H1 (cell line): ENCODE results near the gene WWC2. TPM values are rescaled to one million over a fixed set of nuclear protein-coding genes. Genes with fewer than 3 reads are reported as not detected.

ENCODE experiments used
- CTCF ChIA-PET: fragments of 300-600 bp; sonication (Branson Sonifier 250); formaldehyde crosslinking; loops from one replicate; lab custom pipeline; 2021; ENCODE audit not compliant: partially characterized antibody; lab: Charles Lee
- POLR2A ChIA-PET: fragments of 300-600 bp; sonication (Branson Sonifier 250); formaldehyde crosslinking; loops from one replicate; lab custom pipeline; 2021; ENCODE audit warnings: inconsistent platforms; ENCODE audit not compliant: partially characterized antibody; lab: Charles Lee
- DNase-seq, 2 experiments: peaks; one replicate each; pipeline versions ENCODE4 v3.0.0 to v3.0.0-alpha.2; 2010 to 2022; ENCODE audit warnings: low spot score in 2 of 2, low read depth in 1 of 2, mixed read lengths in 1 of 2
- FAIRE-seq: peaks from 2 replicates; lab custom pipeline; 2011; peaks lifted over from hg19 to GRCh38; lab: Jason Lieb, UNC
- H2AFZ ChIP-seq: 2 replicates; pipeline ENCODE4 v1.8.1; 2012; ENCODE audit warnings: low read length, inconsistent platforms
- H2AK5ac ChIP-seq: 2 replicates; pipeline ENCODE4 v1.6.1; 2013; ENCODE audit warnings: low read depth, low read length
- H2BK120ac ChIP-seq: replicated peaks from 2 replicates; pipeline ENCODE3; 2013; ENCODE audit warnings: low read depth, low read length, inconsistent platforms
- H2BK12ac ChIP-seq: 2 replicates; pipeline ENCODE4 v1.6.1; 2013; ENCODE audit warnings: low read depth, low read length
- H2BK15ac ChIP-seq: 2 replicates; pipeline ENCODE4 v1.6.1; 2013; ENCODE audit warnings: low read length
- H2BK20ac ChIP-seq: 2 replicates; pipeline ENCODE4 v1.6.1; 2013; ENCODE audit warnings: low read length
- H2BK5ac ChIP-seq: 2 replicates; pipeline ENCODE4 v1.6.1; 2013; ENCODE audit warnings: low read depth, low read length
- H3K14ac ChIP-seq: 2 replicates; pipeline ENCODE4 v1.6.1; 2013; ENCODE audit warnings: inconsistent platforms; ENCODE audit not compliant: insufficient read length
- H3K18ac ChIP-seq: 2 replicates; pipeline ENCODE4 v1.6.1; 2013; ENCODE audit warnings: low read length; ENCODE audit errors: extremely low read depth
- H3K23ac ChIP-seq: 2 replicates; pipeline ENCODE4 v1.6.1; 2013; ENCODE audit warnings: inconsistent platforms; ENCODE audit not compliant: insufficient read length
- H3K23me2 ChIP-seq: 2 replicates; pipeline ENCODE4 v1.6.1; 2013; ENCODE audit warnings: low read depth, low read length
- H3K27ac ChIP-seq: 2 replicates; pipeline ENCODE4 v1.6.1; 2011; ENCODE audit warnings: low read depth, low read length, inconsistent platforms
- H3K27me3 ChIP-seq, 4 experiments: replicated peaks in 1 of 4; 1 replicate in 1 of 4; 2 replicates in 3 of 4; pipeline versions ENCODE4 v1.6.1 to v1.8.1; 2011 to 2013; ENCODE audit warnings: low read length in 3 of 4, mild to moderate bottlenecking in 3 of 4, inconsistent platforms in 2 of 4, mixed read lengths in 2 of 4, moderate library complexity in 1 of 4; ENCODE audit not compliant: control insufficient read depth in 3 of 4, insufficient read depth in 3 of 4; ENCODE audit errors: extremely low read depth in 1 of 4
- H3K36me3 ChIP-seq, 4 experiments: 2 replicates each; pipeline versions ENCODE4 v1.6.1 to v1.8.1; 2011 to 2013; ENCODE audit warnings: mild to moderate bottlenecking in 4 of 4, low read length in 3 of 4, moderate library complexity in 2 of 4, control low read depth in 1 of 4, inconsistent platforms in 1 of 4; ENCODE audit not compliant: insufficient read depth in 4 of 4, control insufficient read depth in 2 of 4
- H3K4ac ChIP-seq: replicated peaks from 2 replicates; pipeline ENCODE3; 2013; ENCODE audit warnings: low read length, low read depth, mixed read lengths, inconsistent platforms; ENCODE audit not compliant: insufficient read length
- H3K4me1 ChIP-seq, 4 experiments: replicated peaks in 1 of 4; 1 replicate in 1 of 4; 2 replicates in 3 of 4; pipeline versions ENCODE4 v1.6.1 to v1.8.1; 2011 to 2013; ENCODE audit warnings: low read length in 3 of 4, inconsistent platforms in 2 of 4, mixed read lengths in 1 of 4; ENCODE audit not compliant: insufficient read depth in 4 of 4, control insufficient read depth in 3 of 4
- H3K4me2 ChIP-seq, 2 experiments: 2 replicates each; pipeline versions ENCODE4 v1.6.1 to v1.8.1; 2011 to 2013; ENCODE audit warnings: low read depth in 2 of 2, low read length in 2 of 2, control low read depth in 1 of 2, inconsistent platforms in 1 of 2, mild to moderate bottlenecking in 1 of 2; ENCODE audit not compliant: insufficient read depth in 1 of 2
- H3K4me3 ChIP-seq, 4 experiments: fragments of 200-600, 300-600 bp in 1 of 4; sonication (generic), shearing (Covaris generic), sonication (Bioruptor Twin) in 1 of 4; 2 replicates each; pipeline versions ENCODE4 v1.5.1 to v1.8.1; 2011 to 2016; ENCODE audit warnings: low read length in 4 of 4, low read depth in 3 of 4, control low read depth in 2 of 4, inconsistent platforms in 2 of 4, mild to moderate bottlenecking in 2 of 4, mixed read lengths in 1 of 4, moderate library complexity in 1 of 4; ENCODE audit not compliant: insufficient read depth in 2 of 4; ENCODE audit errors: extremely low read depth in 1 of 4
- H3K56ac ChIP-seq: replicated peaks from 2 replicates; pipeline ENCODE3; 2013; ENCODE audit warnings: low read depth, mild to moderate bottlenecking, mixed read lengths, low read length, inconsistent platforms; ENCODE audit not compliant: insufficient read length
- H3K79me1 ChIP-seq: 2 replicates; pipeline ENCODE4 v1.6.1; 2013; ENCODE audit warnings: low read depth, low read length, control low read depth
- H3K79me2 ChIP-seq, 2 experiments: 2 replicates each; pipeline versions ENCODE4 v1.6.1 to v1.8.1; 2012 to 2013; ENCODE audit warnings: low read length in 2 of 2, mild to moderate bottlenecking in 2 of 2, inconsistent platforms in 1 of 2; ENCODE audit not compliant: insufficient read depth in 2 of 2, control insufficient read depth in 1 of 2
- H3K9ac ChIP-seq, 4 experiments: replicated peaks in 1 of 4; 1 replicate in 1 of 4; 2 replicates in 3 of 4; pipeline versions ENCODE4 v1.6.1 to v1.8.1; 2011 to 2013; ENCODE audit warnings: low read depth in 3 of 4, low read length in 3 of 4, control low read depth in 2 of 4, mild to moderate bottlenecking in 2 of 4, moderate library complexity in 2 of 4, inconsistent platforms in 1 of 4; ENCODE audit errors: extremely low read depth in 1 of 4
- H3K9me3 ChIP-seq, 2 experiments: 2 replicates each; pipeline versions ENCODE4 v1.6.1 to v1.8.1; 2012 to 2013; ENCODE audit warnings: mild to moderate bottlenecking in 2 of 2, moderate library complexity in 2 of 2, control low read depth in 1 of 2, inconsistent platforms in 1 of 2, low read depth in 1 of 2, low read length in 1 of 2, mixed read lengths in 1 of 2; ENCODE audit not compliant: insufficient read depth in 2 of 2
- H4K20me1 ChIP-seq, 2 experiments: replicated peaks in 1 of 2; 2 replicates each; pipeline versions ENCODE3 to v1.8.1; 2011 to 2013; ENCODE audit warnings: inconsistent platforms in 2 of 2, low read length in 2 of 2, mild to moderate bottlenecking in 1 of 2; ENCODE audit not compliant: insufficient read depth in 2 of 2, control insufficient read depth in 1 of 2
- H4K5ac ChIP-seq: 2 replicates; pipeline ENCODE4 v1.6.1; 2013; ENCODE audit warnings: low read length, low read depth, mixed read lengths, inconsistent platforms; ENCODE audit not compliant: insufficient read length
- H4K8ac ChIP-seq: 2 replicates; pipeline ENCODE4 v1.8.0; 2013; ENCODE audit warnings: mild to moderate bottlenecking, moderate library complexity, low read length, inconsistent platforms; ENCODE audit not compliant: insufficient read depth; ENCODE audit errors: extremely low read depth
- H4K91ac ChIP-seq: replicated peaks from 2 replicates; pipeline ENCODE3; 2013; ENCODE audit warnings: low read length, mixed read lengths, inconsistent platforms; ENCODE audit not compliant: insufficient read length
- BRCA1 ChIP-seq: IDR thresholded peaks from 2 replicates; pipeline ENCODE4 v1.6.1; 2012; ENCODE audit warnings: low read depth, low read length, improper control_type of control experiment
- CBX5 ChIP-seq: fragments of 300-800, 300-1000 bp; sonication (generic); IDR thresholded peaks from 2 replicates; pipeline ENCODE4 v1.7.1; 2016; ENCODE audit warnings: antibody characterized with exemption, low read length, low read depth
- CHD2 ChIP-seq: IDR thresholded peaks from 2 replicates; pipeline ENCODE4 v1.6.1; 2012; ENCODE audit warnings: low read length, improper control_type of control experiment
- PHF8 ChIP-seq: fragments of 200-600 bp; sonication (generic); conservative IDR thresholded peaks from 2 replicates; pipeline ENCODE4 v1.7.1; 2012; ENCODE audit warnings: low read depth, mild to moderate bottlenecking, inconsistent platforms, low read length, moderate library complexity
- POLR2A ChIP-seq, 2 experiments: IDR thresholded peaks; 1 replicate in 1 of 2; 2 replicates in 1 of 2; pipeline ENCODE4 v1.6.1; 2011; ENCODE audit warnings: low read depth in 2 of 2, low read length in 2 of 2, mild to moderate bottlenecking in 2 of 2; ENCODE audit errors: control extremely low read depth in 1 of 2
- POLR2AphosphoS5 ChIP-seq: IDR thresholded peaks from 2 replicates; pipeline ENCODE4 v1.6.1; 2011; ENCODE audit warnings: low read depth, low read length
- POU5F1 ChIP-seq: IDR thresholded peaks from 2 replicates; pipeline ENCODE4 v1.6.1; 2011; ENCODE audit warnings: low read depth, mild to moderate bottlenecking, low read length, moderate library complexity
- RBBP5 ChIP-seq: IDR thresholded peaks from 2 replicates; pipeline ENCODE4 v1.7.1; 2012; ENCODE audit warnings: low read depth, mild to moderate bottlenecking, inconsistent platforms, low read length, moderate library complexity, borderline replicate concordance
- TBP ChIP-seq: IDR thresholded peaks from 2 replicates; pipeline ENCODE4 v1.6.1; 2011; ENCODE audit warnings: low read depth, low read length, improper control_type of control experiment
- TCF12 ChIP-seq: IDR thresholded peaks from 2 replicates; pipeline ENCODE4 v1.6.1; 2011; ENCODE audit warnings: low read depth, mild to moderate bottlenecking, low read length
- WGBS, 2 experiments: shearing (Covaris generic) in 1 of 2; methylation state at CpG; one replicate each; pipeline versions ENCODE4 v1.1.6 to v1.1.7; 2013 to 2015; ENCODE audit warnings: low lambda C conversion rate in 2 of 2, mixed read lengths in 2 of 2, inconsistent platforms in 1 of 2, low coverage in 1 of 2, missing lambda C conversion rate in 1 of 2; ENCODE audit not compliant: insufficient replicate concordance in 2 of 2, insufficient coverage in 1 of 2, insufficient read length in 1 of 2; ENCODE audit errors: extremely low coverage in 1 of 2, missing lambda C conversion rate in 1 of 2; 5-methylcytosine and 5-hydroxymethylcytosine counted together
- polyA plus RNA-seq, 7 experiments: library from polyadenylated mRNA; depleted of rRNA in 3 of 7; stranded (reverse) in 5 of 7; unstranded in 2 of 7; fragments of >200 nt in 5 of 7; fragments of 200-250 nt in 2 of 7; gene quantifications; 1 replicate in 5 of 7; 2 replicates in 1 of 7; 4 replicates in 1 of 7; pipeline versions ENCODE4 v1.2.1 to v1.2.3, GENCODE V29; 2011 to 2013; ENCODE audit warnings: missing spikeins in 2 of 7, mixed read lengths in 2 of 7
- total RNA-seq: library from RNA; stranded (reverse); fragmentation: NEBNext Ultra II Directional; extraction: Animal tissue kit (Norgen Biotek cat#: 25700); gene quantifications from 2 replicates; pipeline ENCODE4 v1.2.1, GENCODE V29; 2021
- TF ChIP-seq, protein P1 (sequence below), 3 experiments: IDR thresholded peaks; 1 replicate in 2 of 3; 2 replicates in 1 of 3; pipeline versions ENCODE4 v1.5.1 to v1.6.1; 2011; ENCODE audit warnings: low read length in 3 of 3, mild to moderate bottlenecking in 3 of 3, inconsistent platforms in 2 of 3, low read depth in 1 of 3, moderate library complexity in 1 of 3; ENCODE audit not compliant: insufficient read depth in 1 of 3; ENCODE audit errors: control extremely low read depth in 1 of 3
- TF ChIP-seq, protein P2 (sequence below): IDR thresholded peaks from 2 replicates; pipeline ENCODE4 v1.6.1; 2011; ENCODE audit warnings: low read depth, mild to moderate bottlenecking, low read length; ENCODE audit not compliant: insufficient read depth

Gene WWC2
- total and polyA plus RNA-seq, 2 of the 8 experiments (the other 6 are each of a cell fraction or from before 2014, with no cell fraction given): 17.6 to 135 TPM

DNA sequence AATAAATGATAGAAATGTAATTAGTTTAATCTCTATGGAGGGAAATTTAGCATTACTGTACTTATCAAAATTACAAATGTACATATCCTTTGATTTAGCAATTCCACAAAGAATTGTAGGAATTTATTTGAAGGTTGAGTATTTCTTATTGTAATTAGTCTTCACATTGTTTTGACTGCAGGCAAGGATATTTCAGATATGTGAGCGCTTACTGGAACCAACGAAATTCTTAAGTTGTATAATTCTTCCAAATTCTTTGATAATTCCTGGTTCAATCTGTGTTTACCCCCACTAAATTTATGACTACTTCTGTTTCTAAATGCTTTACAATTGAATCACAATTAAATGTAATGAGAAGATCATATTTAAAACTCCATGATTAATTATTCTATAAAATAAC, 26.9 kb upstream of the WWC2 start:
- WGBS, 2 experiments: 93% methylated on average over 2 of the region's 2 CpGs; no CpG with 5 or more reads in 1 of the 2 experiments
- H2BK120ac ChIP-seq: no peak overlapping the region
- H3K14ac ChIP-seq: no peak overlapping the region
- no peak overlapping the region for H2BK20ac ChIP-seq
- no peak overlapping the region for H2AK5ac ChIP-seq
- no peak overlapping the region for H4K91ac ChIP-seq
- no peak overlapping the region for H2BK15ac ChIP-seq
- no peak overlapping the region for H3K4me2 ChIP-seq
- H3K9ac ChIP-seq: no peak overlapping the region
- no peak overlapping the region for H3K23ac ChIP-seq
- ChIA-PET POLR2A (no interaction called here), CTCF (interaction anchor here (1.0 to 6.0 kb wide), 10 partner anchors 14 to 190 kb away, joined by 3 to 65 read pairs (median 14); partner anchors contain the start of gene WWC2)
- H3K79me1 ChIP-seq: no peaks in the 10 kb centered on the region
- no peak overlapping the region for H3K4me3 ChIP-seq
- H3K23me2 ChIP-seq: no peaks in the 10 kb centered on the region
- H3K56ac ChIP-seq: no peak overlapping the region
- FAIRE-seq: no peak
- peaks cover 3 to 14% (median 7%) of the 10 kb centered on the region in 4 experiments; a peak in 5 of 7 replicates for H3K4me1 ChIP-seq
- H3K18ac ChIP-seq: no peak overlapping the region
- H2AFZ ChIP-seq: no peak overlapping the region
- no peaks in the 10 kb centered on the region for H3K36me3 ChIP-seq
- no peaks in the 10 kb centered on the region for H4K20me1 ChIP-seq
- no peak overlapping the region for H4K8ac ChIP-seq
- 0 out of 4 replicates have a peak, but pooled peaks cover 0 to 3% of the 10 kb centered on the region in 2 experiments for H3K9me3 ChIP-seq
- H3K4ac ChIP-seq: no peak overlapping the region
- no peaks in the 10 kb centered on the region for H3K27me3 ChIP-seq
- H3K27ac ChIP-seq: no peak overlapping the region
- H3K79me2 ChIP-seq: no peaks in the 10 kb centered on the region
- no peak overlapping the region for H2BK12ac ChIP-seq
- no peak overlapping the region for H2BK5ac ChIP-seq
- no peak overlapping the region for H4K5ac ChIP-seq
- no peak for DNase-seq
- TF ChIP-seq POLR2A (IDR thresholded peaks at IDR 0.05; ENCODE audit: control extremely low read depth in 1 of 2, low read depth in 2 of 2, low read length in 2 of 2): no peak
- TF ChIP-seq POU5F1: no peak
- TF ChIP-seq TCF12: no peak
- TF ChIP-seq, protein P1, sequence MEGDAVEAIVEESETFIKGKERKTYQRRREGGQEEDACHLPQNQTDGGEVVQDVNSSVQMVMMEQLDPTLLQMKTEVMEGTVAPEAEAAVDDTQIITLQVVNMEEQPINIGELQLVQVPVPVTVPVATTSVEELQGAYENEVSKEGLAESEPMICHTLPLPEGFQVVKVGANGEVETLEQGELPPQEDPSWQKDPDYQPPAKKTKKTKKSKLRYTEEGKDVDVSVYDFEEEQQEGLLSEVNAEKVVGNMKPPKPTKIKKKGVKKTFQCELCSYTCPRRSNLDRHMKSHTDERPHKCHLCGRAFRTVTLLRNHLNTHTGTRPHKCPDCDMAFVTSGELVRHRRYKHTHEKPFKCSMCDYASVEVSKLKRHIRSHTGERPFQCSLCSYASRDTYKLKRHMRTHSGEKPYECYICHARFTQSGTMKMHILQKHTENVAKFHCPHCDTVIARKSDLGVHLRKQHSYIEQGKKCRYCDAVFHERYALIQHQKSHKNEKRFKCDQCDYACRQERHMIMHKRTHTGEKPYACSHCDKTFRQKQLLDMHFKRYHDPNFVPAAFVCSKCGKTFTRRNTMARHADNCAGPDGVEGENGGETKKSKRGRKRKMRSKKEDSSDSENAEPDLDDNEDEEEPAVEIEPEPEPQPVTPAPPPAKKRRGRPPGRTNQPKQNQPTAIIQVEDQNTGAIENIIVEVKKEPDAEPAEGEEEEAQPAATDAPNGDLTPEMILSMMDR (IDR thresholded peaks at IDR 0.05; ENCODE audit: control extremely low read depth in 1 of 3, insufficient read depth in 1 of 3, low read depth in 1 of 3, low read length in 3 of 3): no peak
- no peak for TF ChIP-seq POLR2AphosphoS5
- TF ChIP-seq RBBP5: no peak
- TF ChIP-seq CHD2: no peak
- TF ChIP-seq, protein P2, sequence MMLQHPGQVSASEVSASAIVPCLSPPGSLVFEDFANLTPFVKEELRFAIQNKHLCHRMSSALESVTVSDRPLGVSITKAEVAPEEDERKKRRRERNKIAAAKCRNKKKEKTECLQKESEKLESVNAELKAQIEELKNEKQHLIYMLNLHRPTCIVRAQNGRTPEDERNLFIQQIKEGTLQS: no peak
- no peak for TF ChIP-seq TBP
- TF ChIP-seq CBX5: no peak
- TF ChIP-seq PHF8: no peak
- TF ChIP-seq BRCA1: no peak
